Renal cortical epithelial cell (primary cell): ENCODE data around the gene CFL1. TPM values are rescaled to one million over a fixed set of nuclear protein-coding genes. Genes with fewer than 3 reads are reported as not detected.

ENCODE experiments used
- total RNA-seq: library from RNA; depleted of rRNA; stranded (reverse); fragments of >200 nt; gene quantifications from 2 replicates; pipeline ENCODE4 v1.2.3, GENCODE V29; 2014

CFL1 gene
- total RNA-seq, 1 donor from 2014 or later: 1,035 TPM

Other genes with a start within 250 kb of the CFL1 start
- gene MAP3K11, start 244.0 kb downstream of the CFL1 start, total RNA-seq: 27.1 and 43.3 TPM in 2 replicates
- gene PCNX3, start 242.4 kb downstream of the CFL1 start, total RNA-seq: 16.7 and 50.2 TPM in 2 replicates
- gene SIPA1, start 220.1 kb downstream of the CFL1 start, total RNA-seq: 16.8 and 29.1 TPM in 2 replicates
- gene RELA, start 195.3 kb downstream of the CFL1 start, total RNA-seq: 15.3 and 23.2 TPM in 2 replicates
- gene KAT5, start 145.9 kb downstream of the CFL1 start, total RNA-seq: 29.5 and 33.7 TPM in 2 replicates
- 17.2 and 21.5 TPM in 2 replicates for gene RNASEH2C, start 137.4 kb downstream of the CFL1 start, total RNA-seq
- 10.6 and 17.2 TPM in 2 replicates for gene AP5B1, start 77.2 kb downstream of the CFL1 start, total RNA-seq
- 0.20 and 5.2 TPM in 2 replicates for gene OVOL1, start 71.1 kb downstream of the CFL1 start, total RNA-seq
- gene SNX32, start 24.2 kb downstream of the CFL1 start, total RNA-seq: 0.40 TPM in 1 of 2 replicates, not detected in the other
- gene MUS81, start 2.3 kb upstream of the CFL1 start, total RNA-seq: 37.0 and 52.4 TPM in 2 replicates
- 18.9 and 35.0 TPM in 2 replicates for gene EFEMP2, start 14.6 kb upstream of the CFL1 start, total RNA-seq
- gene CTSW, start 21.7 kb upstream of the CFL1 start, total RNA-seq: 0.35 TPM in 1 of 2 replicates, not detected in the other
- gene FIBP, start 30.3 kb upstream of the CFL1 start, total RNA-seq: 96.8 and 192 TPM in 2 replicates
- 10.0 and 13.5 TPM in 2 replicates for gene CCDC85B, start 32.5 kb upstream of the CFL1 start, total RNA-seq
- 4.2 and 9.7 TPM in 2 replicates for gene FOSL1, start 42.2 kb upstream of the CFL1 start, total RNA-seq
- 6.9 and 15.7 TPM in 2 replicates for gene C11orf68, start 60.9 kb upstream of the CFL1 start, total RNA-seq
- 54.2 and 117 TPM in 2 replicates for gene DRAP1, start 61.2 kb upstream of the CFL1 start, total RNA-seq
- gene TSGA10IP, start 87.3 kb upstream of the CFL1 start, total RNA-seq: not detected in 2 replicates
- 10.8 and 43.3 TPM in 2 replicates for gene SART1, start 103.6 kb upstream of the CFL1 start, total RNA-seq
- gene EIF1AD, start 144.0 kb upstream of the CFL1 start, total RNA-seq: 38.0 and 39.0 TPM in 2 replicates
- gene BANF1, start 144.3 kb upstream of the CFL1 start, total RNA-seq: 10.6 and 14.3 TPM in 2 replicates
- 2.3 and 140 TPM in 2 replicates for gene CST6, start 153.8 kb upstream of the CFL1 start, total RNA-seq
- 0.65 TPM in 1 of 2 replicates, not detected in the other for gene CATSPER1, start 168.3 kb upstream of the CFL1 start, total RNA-seq
- gene GAL3ST3, start 191.0 kb upstream of the CFL1 start, total RNA-seq: 0.87 and 1.8 TPM in 2 replicates
- 122 and 141 TPM in 2 replicates for gene SF3B2, start 194.2 kb upstream of the CFL1 start, total RNA-seq
- gene PACS1, start 212.1 kb upstream of the CFL1 start, total RNA-seq: 19.4 and 61.2 TPM in 2 replicates